Endothelial cell of umbilical vein (primary cell): ENCODE measurements around the gene MAP2K5. TPM values are rescaled to one million over a fixed set of nuclear protein-coding genes. Genes with fewer than 3 reads are reported as not detected.

ENCODE experiments used
- BruUV-seq: library from RNA; stranded (reverse); fragments of 400-500 nt; replicated peaks from 2 replicates; lab custom pipeline; 2021; lab: Mats Ljungman, UMichigan
- CTCF ChIA-PET: fragments of 300-600, 350-600 bp; sonication (Branson Sonifier 250); formaldehyde crosslinking; loops from one replicate; lab custom pipeline; 2021; ENCODE audit warnings: antibody characterized with exemption, inconsistent platforms; lab: Charles Lee
- POLR2A ChIA-PET: fragments of 300-600, 350-600 bp; sonication (Branson Sonifier 250); formaldehyde crosslinking; loops from one replicate; lab custom pipeline; 2021; ENCODE audit warnings: antibody characterized with exemption, inconsistent platforms; lab: Charles Lee
- DNase-seq: peaks from one replicate; pipeline ENCODE4 v3.0.0-alpha.2; 2011; ENCODE audit warnings: low read depth, low spot score
- FAIRE-seq: peaks from 2 replicates; lab custom pipeline; 2011; peaks lifted over from hg19 to GRCh38; lab: Jason Lieb, UNC
- H2AFZ ChIP-seq: 2 replicates; pipeline ENCODE4 v1.6.0; 2012; ENCODE audit warnings: low read depth, low read length, control low read depth, inconsistent platforms
- H3K27ac ChIP-seq: 2 replicates; pipeline ENCODE4 v1.5.1; 2011; ENCODE audit warnings: low read depth, mild to moderate bottlenecking, control low read depth, low read length, moderate library complexity; ENCODE audit not compliant: insufficient read depth
- H3K27me3 ChIP-seq, 2 experiments: 2 replicates each; pipeline versions ENCODE4 v1.6.0 to v1.6.1; 2011; ENCODE audit warnings: low read length in 2 of 2, mixed read lengths in 1 of 2; ENCODE audit not compliant: control insufficient read depth in 2 of 2, insufficient read depth in 2 of 2
- H3K36me3 ChIP-seq, 2 experiments: 2 replicates in 1 of 2; 3 replicates in 1 of 2; pipeline ENCODE4 v1.5.1; 2011; ENCODE audit warnings: low read length in 2 of 2, mild to moderate bottlenecking in 1 of 2, moderate library complexity in 1 of 2; ENCODE audit not compliant: control insufficient read depth in 2 of 2, insufficient read depth in 2 of 2; ENCODE audit errors: extremely low read depth in 1 of 2
- H3K4me1 ChIP-seq: 3 replicates; pipeline ENCODE4 v1.5.1; 2011; ENCODE audit warnings: mild to moderate bottlenecking, low read length; ENCODE audit not compliant: control insufficient read depth, insufficient read depth; ENCODE audit errors: extremely low read depth
- H3K4me2 ChIP-seq: 2 replicates; pipeline ENCODE4 v1.6.1; 2011; ENCODE audit warnings: low read length, control low read depth, mixed read lengths; ENCODE audit not compliant: insufficient read depth
- H3K4me3 ChIP-seq, 3 experiments: fragments of 200-600 bp in 1 of 3; sonication (generic), shearing (Covaris generic) in 1 of 3; replicated peaks in 1 of 3; 2 replicates each; pipeline ENCODE4 v1.5.1; 2011 to 2016; ENCODE audit warnings: control low read depth in 3 of 3, low read length in 3 of 3, mild to moderate bottlenecking in 2 of 3, inconsistent platforms in 1 of 3, low read depth in 1 of 3, moderate library complexity in 1 of 3; ENCODE audit not compliant: insufficient read depth in 1 of 3
- H3K79me2 ChIP-seq: 2 replicates; pipeline ENCODE4 v1.6.0; 2012; ENCODE audit warnings: low read length, inconsistent platforms; ENCODE audit not compliant: control insufficient read depth, insufficient read depth
- H3K9ac ChIP-seq: replicated peaks from 2 replicates; pipeline ENCODE3; 2011; ENCODE audit warnings: low read length, control low read depth; ENCODE audit not compliant: insufficient read depth; ENCODE audit errors: extremely low read depth
- H3K9me1 ChIP-seq: replicated peaks from 3 replicates; pipeline ENCODE4 v1.6.0; 2011; ENCODE audit warnings: mild to moderate bottlenecking, low read length; ENCODE audit not compliant: control insufficient read depth, insufficient read depth; ENCODE audit errors: extremely low read depth
- H3K9me3 ChIP-seq: replicated peaks from 2 replicates; pipeline ENCODE4 v1.5.1; 2012; ENCODE audit warnings: low read length, inconsistent platforms; ENCODE audit not compliant: control insufficient read depth, insufficient read depth
- H4K20me1 ChIP-seq: replicated peaks from 2 replicates; pipeline ENCODE3; 2011; ENCODE audit warnings: mild to moderate bottlenecking, low read length; ENCODE audit not compliant: control insufficient read depth, insufficient read depth; ENCODE audit errors: extremely low read depth
- CTCF ChIP-seq, 2 donors: IDR thresholded peaks; 1 replicate in 1 of 2; 2 replicates in 1 of 2; pipeline ENCODE4 v1.5.1; 2011; ENCODE audit warnings: low read length in 2 of 2, mild to moderate bottlenecking in 2 of 2, moderate library complexity in 2 of 2, control low read depth in 1 of 2, inconsistent platforms in 1 of 2, low read depth in 1 of 2; ENCODE audit not compliant: insufficient read depth in 1 of 2; ENCODE audit errors: extremely low read depth in 1 of 2
- EZH2 ChIP-seq: IDR thresholded peaks from 2 replicates; pipeline ENCODE4 v1.6.1; 2012; ENCODE audit warnings: borderline replicate concordance, low read depth, mild to moderate bottlenecking, moderate library complexity, low read length, inconsistent platforms; ENCODE audit not compliant: severe bottlenecking
- FOS ChIP-seq: IDR thresholded peaks from 2 replicates; pipeline ENCODE4 v1.6.1; 2011; ENCODE audit warnings: mild to moderate bottlenecking, low read length, moderate library complexity, borderline replicate concordance; ENCODE audit not compliant: insufficient read depth
- GATA2 ChIP-seq: IDR thresholded peaks from 2 replicates; pipeline ENCODE4 v1.7.0; 2011; ENCODE audit warnings: low read depth, mild to moderate bottlenecking, moderate library complexity, mixed read lengths, low read length; ENCODE audit not compliant: insufficient read length, insufficient read depth
- JUN ChIP-seq: IDR thresholded peaks from 2 replicates; pipeline ENCODE4 v1.6.1; 2011; ENCODE audit warnings: borderline replicate concordance, low read depth; ENCODE audit not compliant: insufficient read length, insufficient read depth
- MAX ChIP-seq: IDR thresholded peaks from 2 replicates; pipeline ENCODE4 v1.6.1; 2011; ENCODE audit not compliant: insufficient read depth, insufficient read length
- MYC ChIP-seq: IDR thresholded peaks from one replicate; pipeline ENCODE4 v1.6.1; 2011; ENCODE audit warnings: mild to moderate bottlenecking, low read depth, low read length
- POLR2AphosphoS5 ChIP-seq: IDR thresholded peaks from 2 replicates; pipeline ENCODE4 v1.6.1; 2012; ENCODE audit warnings: low read depth, mild to moderate bottlenecking, control low read depth, low read length, moderate library complexity; ENCODE audit not compliant: insufficient read depth
- dilution Hi-C: fragments of 300-500 bp; cut with MboI; formaldehyde crosslinking; loops from one replicate; pipeline ENCODE4 v1.15.0; 2019; ENCODE audit warnings: low sequenced_read_pairs; ENCODE audit not compliant: extremely low pct_ligation_motif_present
- intact Hi-C: fragments of 100-400 bp; cut with micrococcal nuclease; formaldehyde crosslinking; loops from one replicate; pipeline ENCODE4 v1.10.0; 2022
- polyA plus RNA-seq, 4 experiments: library from polyadenylated mRNA; depleted of rRNA in 3 of 4; stranded (reverse) in 3 of 4; unstranded in 1 of 4; fragments of >200 nt; gene quantifications; 2 replicates each; pipeline versions ENCODE4 v1.2.1 to v1.2.3, GENCODE V29; 2011 to 2012; ENCODE audit warnings: missing spikeins in 1 of 4
- total RNA-seq: library from RNA; stranded (reverse); gene quantifications from 2 replicates; pipeline ENCODE4 v1.2.3, GENCODE V29; 2021

The MAP2K5 gene
- total and polyA plus RNA-seq, 2 donors (not counting 3 experiments of a cell fraction or from before 2014, with no cell fraction given): 4.9 to 24.7 TPM

- POLR2A ChIA-PET: no interaction called here
These were observed 259.7 kb downstream of the MAP2K5 start for GRCh38 chr15:67801926-67802914.

More at GRCh38 chr15:67801926-67802914, 259.7 kb downstream of the MAP2K5 start:
- H3K9me3 ChIP-seq: no peaks in the 10 kb centered on the region
- no peak overlapping the region for H3K27ac ChIP-seq
- H3K4me3 ChIP-seq: no peak overlapping the region
- no peaks in the 10 kb centered on the region for H3K4me1 ChIP-seq
- no peak overlapping the region for H2AFZ ChIP-seq
- H3K9ac ChIP-seq: no peak overlapping the region
- CTCF ChIA-PET: no interaction called here
- no peak overlapping the region for H3K4me2 ChIP-seq
- H3K9me1 ChIP-seq: no peaks in the 10 kb centered on the region
- no peaks in the 10 kb centered on the region for H3K36me3 ChIP-seq
- TF ChIP-seq EZH2: no peak
- TF ChIP-seq GATA2: no peak
- no peak for TF ChIP-seq POLR2AphosphoS5
- TF ChIP-seq MYC: no peak
- TF ChIP-seq CTCF (IDR thresholded peaks at IDR 0.05; ENCODE audit: extremely low read depth in 1 of 2, insufficient read depth in 1 of 2, low read depth in 1 of 2, low read length in 2 of 2): no peak
- TF ChIP-seq FOS: no peak
- no peak for TF ChIP-seq JUN
- TF ChIP-seq MAX: no peak
- DNase-seq (no peak), FAIRE-seq (no peak)
- intact Hi-C loops: no loop called here
- H3K79me2 ChIP-seq: no peaks in the 10 kb centered on the region
- no peaks in the 10 kb centered on the region for H4K20me1 ChIP-seq
- dilution Hi-C loops: no loop called here
- no TSS peak for BruUV-seq
- H3K27me3 ChIP-seq: no peaks in the 10 kb centered on the region
